Gastroesophageal sphincter (tissue), 4 donors: ENCODE results near the gene MAFF. TPM values are rescaled to one million over a fixed set of nuclear protein-coding genes. Genes with fewer than 3 reads are reported as not detected.
"Not testable (repeated sequence)": the region's sequence is repeated elsewhere in the genome, so short reads cannot be mapped to it uniquely, and the experiment has no call there.

Experiments
- ATAC-seq: fragments of 150-250 bp; one replicate; pipeline ENCODE4 v1.9.1; 2016; ENCODE audit warnings: mild to moderate bottlenecking, moderate library complexity
- H3K27ac ChIP-seq, 4 donors: fragments of 200-600 bp; sonication (generic) in 3 of 4; 1 replicate in 3 of 4; 2 replicates in 1 of 4; pipeline ENCODE4 v1.5.1; 2016 to 2019
- H3K27me3 ChIP-seq: fragments of 200-600 bp; sonication (generic); one replicate; pipeline ENCODE4 v1.5.1; 2019
- H3K36me3 ChIP-seq, 2 donors: fragments of 200-600 bp; sonication (generic); one replicate each; pipeline ENCODE4 v1.5.1; 2019; ENCODE audit warnings: control low read depth in 1 of 2
- H3K4me1 ChIP-seq, 3 donors: fragments of 200-600 bp; sonication (generic); 1 replicate in 2 of 3; 2 replicates in 1 of 3; pipeline ENCODE4 v1.5.1; 2016 to 2019; ENCODE audit warnings: control low read depth in 2 of 3
- H3K4me3 ChIP-seq, 2 donors: fragments of 200-600 bp; sonication (generic); one replicate each; pipeline ENCODE4 v1.5.1; 2019; ENCODE audit warnings: mild to moderate bottlenecking in 1 of 2, moderate library complexity in 1 of 2
- H3K9me3 ChIP-seq, 3 donors: fragments of 200-600 bp; sonication (generic); one replicate each; pipeline ENCODE4 v1.5.1; 2017 to 2019; ENCODE audit warnings: control low read depth in 2 of 3
- EP300 ChIP-seq: sonication (generic); formaldehyde crosslinking; IDR thresholded peaks from one replicate; pipeline ENCODE4 v1.6.1; 2017; ENCODE audit warnings: antibody characterized with exemption, mild to moderate bottlenecking
- POLR2A ChIP-seq, 2 donors: fragments of 450-650 bp; IDR thresholded peaks; one replicate each; pipeline ENCODE4 v1.6.1; 2017; ENCODE audit warnings: antibody characterized with exemption in 2 of 2, mild to moderate bottlenecking in 2 of 2, moderate library complexity in 1 of 2
- POLR2AphosphoS5 ChIP-seq: sonication (generic); formaldehyde crosslinking; IDR thresholded peaks from one replicate; pipeline ENCODE4 v1.6.1; 2017; ENCODE audit warnings: antibody characterized with exemption
- WGBS, 2 donors: methylation state at CpG; one replicate each; pipeline ENCODE4 v1.1.5; 2018; ENCODE audit warnings: low coverage in 1 of 2; 5-methylcytosine and 5-hydroxymethylcytosine counted together
- total RNA-seq, 4 donors: library from RNA; depleted of rRNA; stranded (reverse); fragments of >200 nt; gene quantifications; one replicate each; pipeline ENCODE4 v1.1.0, GENCODE V29; 2016
- TF ChIP-seq, protein P1 (sequence below), 4 experiments: fragments of 200-600 bp in 2 of 4; fragments of 450-650 bp in 2 of 4; sonication (generic) in 1 of 4; IDR thresholded peaks; one replicate each; pipeline ENCODE4 v1.5.1; 2017 to 2019; ENCODE audit warnings: antibody characterized with exemption in 4 of 4, mild to moderate bottlenecking in 2 of 4, moderate library complexity in 2 of 4

The MAFF gene
- 10 to 100 TPM; 21.2 to 93.7 (median 51.2) TPM for total RNA-seq

DNA sequence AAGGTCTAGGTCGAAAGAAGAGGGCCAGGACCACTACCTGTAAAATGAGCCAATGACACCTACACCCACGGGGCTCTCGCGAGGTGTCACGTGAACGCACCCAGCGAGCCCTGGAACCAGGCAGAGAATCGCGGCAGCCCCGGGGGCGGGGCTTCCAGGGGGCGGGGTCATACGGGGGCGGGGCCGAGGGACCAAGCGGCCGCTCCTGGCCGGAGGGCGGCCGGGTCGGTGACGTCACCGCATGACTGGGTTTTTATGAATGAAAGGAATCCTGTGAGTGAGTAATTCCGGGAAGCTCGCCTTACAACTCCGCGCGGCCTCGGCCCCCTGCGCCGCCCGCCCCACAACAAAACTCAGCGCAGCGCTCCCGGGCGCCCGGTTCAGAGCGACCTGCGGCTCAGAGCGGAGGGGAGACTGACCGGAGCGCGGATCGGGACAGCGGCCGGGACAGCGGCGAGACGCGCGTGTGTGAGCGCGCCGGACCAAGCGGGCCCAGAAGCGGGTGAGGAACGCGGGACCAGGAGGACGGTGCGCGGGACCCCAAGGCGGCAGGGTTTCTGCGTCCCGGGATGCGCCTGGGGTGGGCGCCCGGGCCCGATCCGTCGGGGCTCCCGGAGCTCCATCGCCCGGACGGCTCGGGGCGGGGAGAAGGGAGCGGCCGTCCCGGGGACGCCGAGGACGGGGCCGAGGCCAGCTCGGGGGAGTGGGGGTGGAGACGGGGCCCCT, at the start of gene MAFF:
Gene MAFF (plus strand): TSS at position 284 of the 726 bp plus-strand sequence. CDS start 11,860 bp downstream, outside the sequence.
- TF ChIP-seq POLR2A (IDR thresholded peaks at IDR 0.05) (peak; percentile 96 to 98), POLR2AphosphoS5 (peak; percentile 99), EP300 (no peak)
- peaks cover 0 to 43% (median 24%) of the 10 kb centered on the region in 3 donors for H3K4me1 ChIP-seq
- no CpG with 5 or more reads among the region's 85 CpGs for WGBS, 2 donors
- H3K27ac ChIP-seq: peak within 1 kb of the TSS; percentile 98 to 99 (median 98)
- H3K27me3 ChIP-seq: no peaks in the 10 kb centered on the region
- no peaks in the 10 kb centered on the region for H3K9me3 ChIP-seq
- H3K36me3 ChIP-seq: no peaks in the 10 kb centered on the region
- ATAC-seq: peak; percentile 84
- peak within 1 kb of the TSS; percentile 71 to 93 for H3K4me3 ChIP-seq

DNA sequence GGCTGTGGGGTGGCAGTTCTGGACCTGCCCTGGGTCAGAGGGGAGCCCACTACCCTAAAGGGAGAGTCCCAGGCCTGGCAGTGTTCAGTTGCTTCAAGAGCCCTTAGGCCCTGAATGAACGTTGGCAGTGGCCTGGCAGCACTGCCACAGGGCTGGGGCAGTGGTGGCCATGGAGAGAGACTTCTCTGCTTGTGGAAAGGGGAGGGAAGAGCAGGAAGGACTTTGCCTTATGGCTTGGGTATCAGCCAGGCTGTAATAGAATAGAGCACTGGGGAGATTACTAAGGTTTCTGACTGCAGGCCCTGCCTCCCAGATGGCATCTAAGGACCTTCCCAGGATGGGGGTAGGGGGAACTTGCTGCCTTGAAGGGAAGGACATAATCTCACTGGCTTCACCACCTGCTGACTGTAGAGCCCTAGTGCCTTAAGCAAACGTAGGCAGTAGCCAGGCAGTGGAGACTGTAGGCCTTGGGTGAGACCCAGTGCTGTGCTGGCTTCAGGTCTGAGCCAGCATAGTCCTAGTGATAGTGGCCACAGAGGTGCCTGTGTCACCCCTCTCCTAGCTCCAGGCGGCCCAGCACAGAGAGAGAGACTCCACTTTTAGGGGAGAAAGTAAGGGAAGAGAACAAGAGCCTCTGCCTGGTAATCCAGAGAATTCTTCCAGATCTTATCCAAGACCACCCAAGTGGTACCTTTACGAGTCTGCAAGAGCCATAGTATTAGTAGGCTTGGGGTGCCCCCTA, 47.8 kb upstream of the MAFF start:
- Histone ChIP-seq H3K4me1 (no peaks in the 10 kb centered on the region), H3K9me3 (no peaks in the 10 kb centered on the region), H3K27ac (no peak overlapping the region), H3K36me3 (no peaks in the 10 kb centered on the region), H3K4me3 (no peak overlapping the region), H3K27me3 (no peaks in the 10 kb centered on the region)
- no peak for ATAC-seq
- WGBS, 2 donors: 40 to 100% methylated on average over 1 of the region's 4 CpGs
- TF ChIP-seq POLR2A (IDR thresholded peaks at IDR 0.05): no peak
- no peak for TF ChIP-seq EP300
- TF ChIP-seq POLR2AphosphoS5: no peak
- TF ChIP-seq, protein P1, sequence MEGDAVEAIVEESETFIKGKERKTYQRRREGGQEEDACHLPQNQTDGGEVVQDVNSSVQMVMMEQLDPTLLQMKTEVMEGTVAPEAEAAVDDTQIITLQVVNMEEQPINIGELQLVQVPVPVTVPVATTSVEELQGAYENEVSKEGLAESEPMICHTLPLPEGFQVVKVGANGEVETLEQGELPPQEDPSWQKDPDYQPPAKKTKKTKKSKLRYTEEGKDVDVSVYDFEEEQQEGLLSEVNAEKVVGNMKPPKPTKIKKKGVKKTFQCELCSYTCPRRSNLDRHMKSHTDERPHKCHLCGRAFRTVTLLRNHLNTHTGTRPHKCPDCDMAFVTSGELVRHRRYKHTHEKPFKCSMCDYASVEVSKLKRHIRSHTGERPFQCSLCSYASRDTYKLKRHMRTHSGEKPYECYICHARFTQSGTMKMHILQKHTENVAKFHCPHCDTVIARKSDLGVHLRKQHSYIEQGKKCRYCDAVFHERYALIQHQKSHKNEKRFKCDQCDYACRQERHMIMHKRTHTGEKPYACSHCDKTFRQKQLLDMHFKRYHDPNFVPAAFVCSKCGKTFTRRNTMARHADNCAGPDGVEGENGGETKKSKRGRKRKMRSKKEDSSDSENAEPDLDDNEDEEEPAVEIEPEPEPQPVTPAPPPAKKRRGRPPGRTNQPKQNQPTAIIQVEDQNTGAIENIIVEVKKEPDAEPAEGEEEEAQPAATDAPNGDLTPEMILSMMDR (IDR thresholded peaks at IDR 0.05): no peak

DNA sequence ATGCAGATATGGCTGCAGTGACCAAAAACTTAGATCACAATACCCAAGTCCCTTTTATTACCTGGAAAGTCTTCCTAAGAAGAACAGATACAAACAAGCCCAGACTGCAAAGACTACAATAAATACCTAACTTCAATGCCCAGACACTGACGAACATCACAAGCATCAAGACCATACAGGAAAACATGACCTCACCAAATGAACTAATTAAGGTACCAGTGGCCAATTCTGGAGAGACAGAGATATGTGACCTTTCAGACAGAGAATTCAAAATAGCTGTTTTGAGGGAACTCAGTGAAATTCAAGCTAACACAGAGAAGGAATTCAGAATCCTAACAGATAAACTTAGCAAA, 47.3 kb upstream of the MAFF start:
- not testable (repeated sequence) for H3K4me3 ChIP-seq, H3K27ac ChIP-seq, H3K36me3 ChIP-seq, H3K9me3 ChIP-seq, H3K27me3 ChIP-seq, H3K4me1 ChIP-seq, ATAC-seq
- no CpG with 5 or more reads among the region's 1 CpG for WGBS, 2 donors

DNA sequence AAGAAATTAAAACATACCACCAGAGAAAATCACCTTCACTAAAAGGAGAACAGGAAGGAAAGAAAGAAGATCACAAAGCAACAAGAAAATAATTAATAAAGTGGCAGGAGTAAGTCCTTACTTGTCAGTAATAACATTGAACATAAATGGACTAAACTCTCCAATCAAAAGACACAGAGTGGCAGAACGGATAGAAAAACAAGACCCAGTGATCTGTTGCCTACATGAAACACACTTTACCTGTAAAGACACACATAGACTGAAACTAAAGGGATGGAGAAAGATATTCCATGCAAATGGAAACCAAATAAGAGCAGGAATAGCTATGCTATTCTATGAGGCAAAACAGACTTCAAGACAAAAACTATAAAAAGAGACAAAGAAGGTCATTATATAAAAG, 46.1 kb upstream of the MAFF start:
- H3K4me1 ChIP-seq: no peaks in the 10 kb centered on the region
- no peaks in the 10 kb centered on the region for H3K9me3 ChIP-seq
- ATAC-seq: no peak
- TF ChIP-seq POLR2AphosphoS5 (no peak), EP300 (no peak), POLR2A (IDR thresholded peaks at IDR 0.05) (no peak)
- TF ChIP-seq, protein P1 (IDR thresholded peaks at IDR 0.05): no peak
- no peaks in the 10 kb centered on the region for H3K27me3 ChIP-seq
- WGBS, 2 donors: 83% methylated on average over 1 of the region's 1 CpG; no CpG with 5 or more reads in 1 of the 2 donors
- H3K36me3 ChIP-seq: no peaks in the 10 kb centered on the region
- H3K4me3 ChIP-seq: no peak overlapping the region
- H3K27ac ChIP-seq: no peak overlapping the region

DNA sequence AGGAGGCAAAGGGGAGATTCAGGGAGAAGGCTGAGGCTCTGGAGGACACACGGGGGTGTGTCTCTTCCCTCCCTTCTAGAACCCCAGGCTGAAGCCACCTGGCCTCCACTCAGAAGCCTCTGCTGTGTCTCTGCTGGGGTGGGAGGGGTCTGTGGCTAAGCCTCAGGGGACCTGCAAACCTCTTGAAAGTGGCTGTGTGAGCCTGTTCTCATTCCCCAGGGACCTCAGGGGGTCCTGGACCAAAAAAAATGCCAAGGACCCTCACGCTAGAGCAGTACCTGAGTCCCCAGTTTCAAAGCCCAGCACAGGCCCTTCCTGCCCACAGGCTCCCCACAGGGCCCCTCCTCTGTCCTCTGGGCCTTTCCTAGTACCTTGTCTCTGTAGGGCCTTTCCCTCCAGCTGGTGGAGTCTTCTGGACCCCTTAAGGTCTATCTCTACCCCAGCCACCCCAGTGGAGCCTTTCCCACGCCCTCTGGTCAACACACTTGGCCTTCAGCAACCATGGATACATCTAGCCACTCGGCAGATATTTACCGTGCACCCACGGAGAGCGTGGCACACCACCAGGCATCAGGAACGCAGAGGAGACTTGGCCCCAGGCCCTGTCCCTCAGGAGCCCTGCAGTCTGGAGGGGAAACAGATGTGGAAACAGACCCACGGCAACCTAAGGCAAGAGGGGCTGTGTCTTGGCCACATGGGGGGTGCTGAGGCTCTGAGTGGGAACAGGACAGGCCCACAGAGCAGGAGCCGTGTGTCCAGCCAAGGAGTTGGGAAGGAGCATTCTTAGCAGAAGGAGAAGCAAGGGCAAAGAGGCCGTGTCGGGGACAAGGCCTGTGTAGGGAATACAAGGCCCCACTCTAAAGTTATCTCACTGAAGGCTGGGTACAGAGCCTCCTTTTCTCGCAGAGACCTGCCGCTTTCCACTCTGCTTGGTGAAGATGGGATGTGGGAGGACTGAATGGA, 38.6 kb upstream of the MAFF start:
- no peaks in the 10 kb centered on the region for H3K9me3 ChIP-seq
- WGBS, 2 donors: 82 to 100% methylated on average over 2 to 7 of the region's 14 CpGs
- H3K27me3 ChIP-seq: no peaks in the 10 kb centered on the region
- no peak overlapping the region for H3K27ac ChIP-seq
- peaks cover 0 to 13% (median 0%) of the 10 kb centered on the region in 3 donors for H3K4me1 ChIP-seq
- H3K36me3 ChIP-seq: peaks cover 0 to 41% of the 10 kb centered on the region in 2 donors
- TF ChIP-seq POLR2AphosphoS5 (no peak), EP300 (no peak), POLR2A (IDR thresholded peaks at IDR 0.05) (no peak)
- TF ChIP-seq, protein P1 (IDR thresholded peaks at IDR 0.05): no peak
- H3K4me3 ChIP-seq: no peak overlapping the region
- no peak for ATAC-seq
